Lung (tissue), 12 donors: ENCODE measurements around the gene SPHK2. TPM values are rescaled to one million over a fixed set of nuclear protein-coding genes. Genes with fewer than 3 reads are reported as not detected.
A peak's percentile ranks its signal among the peaks of the same experiment; 100 is the strongest.

Source experiments
- ATAC-seq: fragments of 200-7000 bp; cut with Tn5 transposase; one replicate; pipeline ENCODE4 v1.9.1; 2020; ENCODE audit warnings: moderate number of reproducible peaks; ENCODE audit not compliant: insufficient read depth, low FRiP score
- DNase-seq, 3 donors: peaks; one replicate each; pipeline ENCODE4 v3.0.0-alpha.2; 2013 to 2017
- H3K27ac ChIP-seq, 2 donors: one replicate each; pipeline ENCODE4 v1.5.1; 2013; ENCODE audit warnings: mild to moderate bottlenecking in 2 of 2, moderate library complexity in 2 of 2, control low read depth in 1 of 2, inconsistent platforms in 1 of 2, low read depth in 1 of 2, low read length in 1 of 2
- H3K27me3 ChIP-seq, 3 donors: one replicate each; pipeline ENCODE4 v1.5.1; 2013; ENCODE audit warnings: low read length in 2 of 3; ENCODE audit not compliant: control insufficient read depth in 3 of 3, insufficient read depth in 3 of 3
- H3K36me3 ChIP-seq, 4 donors: one replicate each; pipeline ENCODE4 v1.5.1; 2013; ENCODE audit warnings: low read length in 4 of 4, mild to moderate bottlenecking in 1 of 4, moderate library complexity in 1 of 4; ENCODE audit not compliant: control insufficient read depth in 4 of 4, insufficient read depth in 4 of 4
- H3K4me1 ChIP-seq, 5 donors: one replicate each; pipeline ENCODE4 v1.5.1; 2013; ENCODE audit warnings: low read length in 5 of 5, mild to moderate bottlenecking in 2 of 5, moderate library complexity in 1 of 5; ENCODE audit not compliant: control insufficient read depth in 5 of 5, insufficient read depth in 5 of 5
- H3K4me3 ChIP-seq: one replicate; pipeline ENCODE4 v1.5.1; 2013; ENCODE audit warnings: mild to moderate bottlenecking, control low read depth, moderate library complexity
- H3K9ac ChIP-seq, 2 donors: one replicate each; pipeline ENCODE4 v1.5.1; 2013; ENCODE audit warnings: low read length in 2 of 2, control low read depth in 1 of 2; ENCODE audit not compliant: insufficient read depth in 1 of 2
- H3K9me3 ChIP-seq, 4 donors: one replicate each; pipeline ENCODE4 v1.5.1; 2013; ENCODE audit warnings: low read length in 3 of 4, mild to moderate bottlenecking in 1 of 4, moderate library complexity in 1 of 4; ENCODE audit not compliant: control insufficient read depth in 4 of 4, insufficient read depth in 3 of 4
- CTCF ChIP-seq: IDR thresholded peaks from 2 replicates; pipeline ENCODE4 v1.5.1; 2012; ENCODE audit warnings: mild to moderate bottlenecking; ENCODE audit errors: control extremely low read depth, extremely low read depth
- WGBS, 2 donors: extraction: QIAGEN DNeasy Blood & Tissue Kit; methylation state at CpG; one replicate each; pipeline ENCODE4 v1.1.7; 2013; 5-methylcytosine and 5-hydroxymethylcytosine counted together
- polyA plus RNA-seq, 2 donors: library from polyadenylated mRNA; stranded (reverse); fragments of 200-250 nt; gene quantifications; one replicate each; pipeline ENCODE4 v1.2.1, GENCODE V29; 2013
- total RNA-seq, 2 donors: library from RNA; depleted of rRNA in 1 of 2; stranded (reverse); fragments of >200 nt in 1 of 2; gene quantifications; one replicate each; pipeline ENCODE4 v1.2.1, GENCODE V29; 2014 to 2021
- donor health status: control.
- donor health status: control.
- donor health status: Bipolar disorder and iron deficiency.
- donor health status: healthy.
- donor health status: DM: yes; HTN: yes; CAD: no.

SPHK2 gene
- total and polyA plus RNA-seq, 4 donors: 10.3 to 35.3 (median 19.0) TPM

DNA sequence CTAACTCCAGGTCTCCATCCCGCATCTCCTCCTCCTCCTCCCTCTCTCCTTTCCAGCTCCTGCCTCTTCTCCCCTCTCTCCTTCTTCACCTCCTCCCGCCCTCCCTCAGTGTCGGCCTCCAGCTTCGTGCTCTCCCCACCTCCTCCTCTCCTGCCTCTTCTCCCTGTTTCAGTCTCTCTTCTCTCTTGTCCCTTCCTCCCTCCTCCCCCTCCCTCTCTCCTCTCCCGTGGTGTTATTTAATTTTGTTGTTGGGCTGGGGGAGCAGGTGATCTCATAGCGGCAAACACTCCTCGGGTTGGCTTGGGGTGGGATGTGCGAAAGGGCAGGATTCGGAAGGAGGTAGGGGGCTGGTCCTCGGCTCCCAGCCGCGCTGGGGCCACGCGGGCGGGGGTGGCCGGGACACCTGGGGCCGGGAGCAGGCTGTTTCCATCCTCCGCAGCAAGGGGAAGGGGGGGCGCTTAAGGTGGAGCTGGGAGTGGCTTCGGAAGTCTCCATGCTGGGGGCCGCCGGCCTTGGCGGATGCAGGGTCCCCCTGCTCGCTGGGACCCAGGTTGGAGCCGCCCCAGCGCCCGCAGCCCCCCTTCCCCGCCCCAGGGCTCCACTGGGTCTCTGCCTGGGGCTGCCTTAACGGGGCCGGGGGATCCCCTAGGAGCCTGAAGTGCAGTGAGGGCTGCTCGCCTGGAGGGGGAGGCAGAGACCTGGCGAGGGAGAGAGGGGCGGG, 26.9 kb downstream of the SPHK2 start, which contains the start of gene CA11:
CA11 (minus strand) TSS at position 187 of the 721 bp plus-strand sequence. CDS start 555 bp downstream, outside the sequence.
- peak within 1 kb of the TSS; percentile 63 to 65 for H3K27ac ChIP-seq
- H3K36me3 ChIP-seq: no peaks in the 10 kb centered on the region
- peaks cover 0 to 5% (median 0%) of the 10 kb centered on the region in 3 donors for H3K27me3 ChIP-seq
- H3K9me3 ChIP-seq: no peaks in the 10 kb centered on the region
- ATAC-seq (peak; percentile 89), DNase-seq (peak; percentile 91 to 92 (median 91))
- H3K4me3 ChIP-seq: peak within 1 kb of the TSS; percentile 32
- WGBS, 2 donors: 1% methylated on average over 25 to 33 of the region's 33 CpGs
- H3K9ac ChIP-seq: peak within 1 kb of the TSS in 1 of 2 donors; percentile 49
- H3K4me1 ChIP-seq: peaks cover 0 to 20% (median 0%) of the 10 kb centered on the region in 5 donors
- peak; percentile 87 for TF ChIP-seq CTCF

GRCh38 chr19:48646722-48647216, 27.5 kb downstream of the SPHK2 start:
- Histone ChIP-seq H3K4me3 (no peak overlapping the region), H3K36me3 (no peaks in the 10 kb centered on the region), H3K27me3 (no peaks in the 10 kb centered on the region), H3K4me1 (peaks cover 0 to 20% (median 0%) of the 10 kb centered on the region in 5 donors), H3K9ac (no peak overlapping the region), H3K27ac (no peak overlapping the region), H3K9me3 (no peaks in the 10 kb centered on the region)
- DNase-seq: peak in 1 of 3 donors; percentile 6
- 14 to 25% methylated on average over 4 to 8 of the region's 10 CpGs for WGBS, 2 donors
- ATAC-seq: no peak
- TF ChIP-seq CTCF: no peak

- H3K36me3 ChIP-seq: no peaks in the 10 kb centered on the region
- no peak for DNase-seq
- no peaks in the 10 kb centered on the region for H3K9me3 ChIP-seq
Observed at GRCh38 chr19:48648134-48648533, 28.8 kb downstream of the SPHK2 start.

More at GRCh38 chr19:48648134-48648533, 28.8 kb downstream of the SPHK2 start:
- no peak for TF ChIP-seq CTCF
- Histone ChIP-seq H3K27me3 (no peaks in the 10 kb centered on the region), H3K9ac (no peak overlapping the region), H3K4me3 (no peak overlapping the region), H3K4me1 (peaks cover 0 to 20% (median 0%) of the 10 kb centered on the region in 5 donors), H3K27ac (no peak overlapping the region)
- ATAC-seq: no peak
- WGBS, 2 donors: 84% methylated on average over 2 of the region's 2 CpGs
